WI38 (cell line): ENCODE measurements around the gene KIF5B.

Experiments
- H3K4me3 ChIP-seq: 2 replicates; pipeline ENCODE4 v1.5.1; 2011; ENCODE audit warnings: low read depth, mild to moderate bottlenecking, control low read depth, low read length
- TF ChIP-seq, protein P1 (sequence below): IDR thresholded peaks from 2 replicates; pipeline ENCODE4 v1.5.1; 2012; ENCODE audit warnings: low read depth, mild to moderate bottlenecking, control low read depth, low read length

The KIF5B gene

GRCh38 chr10:32055478-32056135 is 618 bp downstream of the KIF5B start:
- TF ChIP-seq, protein P1, sequence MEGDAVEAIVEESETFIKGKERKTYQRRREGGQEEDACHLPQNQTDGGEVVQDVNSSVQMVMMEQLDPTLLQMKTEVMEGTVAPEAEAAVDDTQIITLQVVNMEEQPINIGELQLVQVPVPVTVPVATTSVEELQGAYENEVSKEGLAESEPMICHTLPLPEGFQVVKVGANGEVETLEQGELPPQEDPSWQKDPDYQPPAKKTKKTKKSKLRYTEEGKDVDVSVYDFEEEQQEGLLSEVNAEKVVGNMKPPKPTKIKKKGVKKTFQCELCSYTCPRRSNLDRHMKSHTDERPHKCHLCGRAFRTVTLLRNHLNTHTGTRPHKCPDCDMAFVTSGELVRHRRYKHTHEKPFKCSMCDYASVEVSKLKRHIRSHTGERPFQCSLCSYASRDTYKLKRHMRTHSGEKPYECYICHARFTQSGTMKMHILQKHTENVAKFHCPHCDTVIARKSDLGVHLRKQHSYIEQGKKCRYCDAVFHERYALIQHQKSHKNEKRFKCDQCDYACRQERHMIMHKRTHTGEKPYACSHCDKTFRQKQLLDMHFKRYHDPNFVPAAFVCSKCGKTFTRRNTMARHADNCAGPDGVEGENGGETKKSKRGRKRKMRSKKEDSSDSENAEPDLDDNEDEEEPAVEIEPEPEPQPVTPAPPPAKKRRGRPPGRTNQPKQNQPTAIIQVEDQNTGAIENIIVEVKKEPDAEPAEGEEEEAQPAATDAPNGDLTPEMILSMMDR: no peak
- H3K4me3 ChIP-seq: peak overlapping the region; percentile 70

DNA sequence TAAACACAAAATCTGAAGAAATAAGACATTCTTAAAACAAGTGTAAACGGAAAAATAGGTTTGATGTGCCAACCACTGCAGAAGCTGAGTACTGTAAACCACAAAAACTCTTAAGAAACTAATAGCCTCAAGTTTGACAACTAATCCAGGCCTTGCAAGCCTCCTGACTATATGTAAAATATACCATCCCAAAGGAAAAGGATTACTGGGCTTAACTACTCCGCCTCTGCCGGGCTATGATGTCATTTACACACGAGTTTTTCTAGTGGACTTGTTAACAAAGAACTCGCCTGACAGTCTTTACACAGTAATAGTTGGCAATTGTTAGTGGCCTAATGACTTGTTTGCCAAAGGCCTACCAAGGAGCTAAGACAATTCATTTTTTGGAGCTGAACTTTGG is 2.1 kb downstream of the KIF5B start:
- TF ChIP-seq, protein P1: no peak
- peak overlapping the region; percentile 70 for H3K4me3 ChIP-seq

DNA sequence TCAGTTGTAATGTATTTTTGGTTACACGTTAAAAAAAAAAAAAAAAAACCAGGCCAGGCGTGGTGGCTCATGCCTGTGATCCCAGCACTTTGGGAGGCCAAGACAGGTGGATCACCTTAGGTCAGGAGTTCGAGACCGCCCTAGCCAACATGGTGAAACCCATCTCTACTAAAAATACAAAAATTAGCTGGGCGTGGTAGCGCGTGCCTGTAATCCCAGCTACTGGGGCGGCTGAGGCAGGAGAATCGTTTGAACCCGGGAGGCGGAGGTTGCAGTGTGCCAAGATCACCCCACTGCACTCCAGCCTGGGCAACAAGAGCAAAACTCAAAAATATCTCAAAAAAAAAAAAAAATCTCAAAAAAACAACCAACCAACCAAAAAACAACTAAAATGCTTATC is 2.8 kb downstream of the KIF5B start:
- H3K4me3 ChIP-seq: peak overlapping the region; percentile 70

- no peak overlapping the region for H3K4me3 ChIP-seq
- TF ChIP-seq, protein P1: no peak
These were observed 4.3 kb downstream of the KIF5B start for GRCh38 chr10:32051926-32052325.

GRCh38 chr10:32050177-32050576 is 6.0 kb downstream of the KIF5B start:
- H3K4me3 ChIP-seq: no peak overlapping the region
- TF ChIP-seq, protein P1: no peak

DNA sequence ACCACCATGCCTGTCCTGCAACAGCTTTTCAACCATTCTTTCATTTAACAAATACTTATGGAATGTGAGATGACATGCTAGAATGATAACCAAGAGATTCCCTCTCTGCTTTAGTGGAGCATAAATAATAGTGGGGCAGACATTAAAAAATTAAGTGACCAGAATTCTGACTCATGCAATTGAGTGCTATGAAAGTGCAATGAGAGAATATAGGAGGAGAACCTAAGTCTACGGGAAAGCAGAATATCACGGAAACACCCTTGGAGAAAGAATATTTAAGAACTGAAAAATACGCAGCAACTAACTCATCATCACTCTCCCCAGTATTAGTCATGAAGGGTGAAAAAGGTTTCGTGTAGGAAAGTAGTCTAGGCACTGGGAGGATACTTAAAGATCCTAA is 7.1 kb downstream of the KIF5B start:
- TF ChIP-seq, protein P1: no peak
- H3K4me3 ChIP-seq: no peak overlapping the region

DNA sequence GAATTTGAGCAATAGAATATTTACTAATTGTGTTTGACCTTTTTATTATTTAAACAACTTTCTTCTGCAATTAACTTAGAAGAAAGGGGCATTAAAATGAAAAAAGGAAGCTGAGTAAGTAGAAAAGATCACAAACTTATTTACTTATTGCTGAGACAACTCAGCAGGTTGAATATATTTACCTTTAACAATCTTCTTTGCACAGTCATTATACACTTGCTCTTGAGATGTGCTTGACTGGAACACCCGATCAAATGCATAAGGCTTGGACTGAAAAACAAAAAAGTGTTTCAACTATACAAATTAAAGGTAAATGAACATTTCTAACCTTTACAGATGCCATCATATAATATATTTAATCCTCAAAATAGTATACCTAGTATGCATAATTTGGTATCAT is 7.9 kb downstream of the KIF5B start:
- H3K4me3 ChIP-seq: no peak overlapping the region
- TF ChIP-seq, protein P1: no peak

DNA sequence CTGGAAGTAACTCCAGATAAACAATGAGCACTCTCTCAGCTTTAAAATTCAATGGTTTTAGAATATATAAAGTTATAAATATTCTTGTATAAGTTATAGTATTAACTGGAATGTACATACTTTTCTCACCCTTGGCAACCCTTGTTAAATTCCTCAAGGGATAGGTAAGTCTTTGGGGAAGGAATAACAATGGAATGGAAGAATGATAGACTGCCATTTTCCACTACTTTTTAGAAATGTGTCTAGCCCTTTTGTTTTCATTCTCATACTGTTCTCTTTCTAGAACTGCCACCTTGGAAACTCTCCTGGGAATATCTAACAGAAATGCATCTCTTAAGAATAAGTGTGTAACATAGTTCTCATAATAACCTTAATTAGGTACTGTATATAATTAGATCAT is 8.3 kb downstream of the KIF5B start:
- no peak overlapping the region for H3K4me3 ChIP-seq
- TF ChIP-seq, protein P1: no peak
